22Rv1 (cell line): ENCODE data around the gene CIB4.

Experiments
- H3K27ac ChIP-seq: fragments of 450-650 bp; 2 replicates; pipeline ENCODE4 v1.5.1; 2017
- ZFX ChIP-seq: fragments of 450-650 bp; IDR thresholded peaks from 2 replicates; pipeline ENCODE4 v1.6.1; 2017; ENCODE audit warnings: antibody characterized with exemption, borderline replicate concordance
- TF ChIP-seq, protein P1 (sequence below): fragments of 450-650 bp; IDR thresholded peaks from 2 replicates; pipeline ENCODE4 v1.5.1; 2017; ENCODE audit warnings: mild to moderate bottlenecking

CIB4 gene

DNA sequence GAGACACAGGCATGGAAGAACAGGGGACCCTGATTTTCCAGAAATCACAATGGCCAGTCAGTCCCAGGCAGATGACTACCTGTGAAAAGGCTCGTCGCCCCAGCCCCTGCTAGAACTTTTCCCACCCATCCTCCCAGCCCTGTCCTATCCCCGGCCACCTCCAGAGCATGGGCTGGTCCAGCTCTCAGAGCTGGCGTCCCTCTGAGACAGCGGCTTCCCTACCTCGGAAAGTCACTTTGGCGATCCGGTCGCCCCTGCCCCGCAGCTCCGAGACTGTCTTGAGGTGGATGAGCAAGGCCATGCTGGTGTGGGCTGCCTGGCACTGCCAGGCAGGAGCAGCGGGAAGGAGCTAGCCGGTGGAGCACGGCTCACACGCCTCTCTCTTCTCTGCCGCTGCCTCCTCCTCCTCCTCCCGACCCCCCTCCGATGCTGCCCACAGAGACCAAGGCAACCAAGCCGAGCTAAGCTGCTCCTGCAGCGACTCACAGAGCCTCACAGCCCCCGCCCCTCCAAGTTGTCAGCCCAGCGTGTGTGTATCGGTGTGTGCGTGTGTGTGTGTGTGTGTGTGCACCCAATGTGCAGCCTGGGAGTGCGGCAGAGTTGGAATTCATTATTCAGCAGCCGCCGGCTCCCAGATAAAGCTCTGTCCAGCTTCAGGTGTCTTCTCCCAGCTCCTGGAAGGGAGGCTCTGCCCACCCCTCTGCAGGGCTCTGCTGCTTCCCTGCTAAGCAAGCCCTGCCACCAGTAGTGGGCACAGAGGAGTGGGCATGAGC is 82.7 kb downstream of the CIB4 start:
- no peak overlapping the region for H3K27ac ChIP-seq
- TF ChIP-seq ZFX = no peak
- TF ChIP-seq, protein P1, sequence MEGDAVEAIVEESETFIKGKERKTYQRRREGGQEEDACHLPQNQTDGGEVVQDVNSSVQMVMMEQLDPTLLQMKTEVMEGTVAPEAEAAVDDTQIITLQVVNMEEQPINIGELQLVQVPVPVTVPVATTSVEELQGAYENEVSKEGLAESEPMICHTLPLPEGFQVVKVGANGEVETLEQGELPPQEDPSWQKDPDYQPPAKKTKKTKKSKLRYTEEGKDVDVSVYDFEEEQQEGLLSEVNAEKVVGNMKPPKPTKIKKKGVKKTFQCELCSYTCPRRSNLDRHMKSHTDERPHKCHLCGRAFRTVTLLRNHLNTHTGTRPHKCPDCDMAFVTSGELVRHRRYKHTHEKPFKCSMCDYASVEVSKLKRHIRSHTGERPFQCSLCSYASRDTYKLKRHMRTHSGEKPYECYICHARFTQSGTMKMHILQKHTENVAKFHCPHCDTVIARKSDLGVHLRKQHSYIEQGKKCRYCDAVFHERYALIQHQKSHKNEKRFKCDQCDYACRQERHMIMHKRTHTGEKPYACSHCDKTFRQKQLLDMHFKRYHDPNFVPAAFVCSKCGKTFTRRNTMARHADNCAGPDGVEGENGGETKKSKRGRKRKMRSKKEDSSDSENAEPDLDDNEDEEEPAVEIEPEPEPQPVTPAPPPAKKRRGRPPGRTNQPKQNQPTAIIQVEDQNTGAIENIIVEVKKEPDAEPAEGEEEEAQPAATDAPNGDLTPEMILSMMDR = no peak

DNA sequence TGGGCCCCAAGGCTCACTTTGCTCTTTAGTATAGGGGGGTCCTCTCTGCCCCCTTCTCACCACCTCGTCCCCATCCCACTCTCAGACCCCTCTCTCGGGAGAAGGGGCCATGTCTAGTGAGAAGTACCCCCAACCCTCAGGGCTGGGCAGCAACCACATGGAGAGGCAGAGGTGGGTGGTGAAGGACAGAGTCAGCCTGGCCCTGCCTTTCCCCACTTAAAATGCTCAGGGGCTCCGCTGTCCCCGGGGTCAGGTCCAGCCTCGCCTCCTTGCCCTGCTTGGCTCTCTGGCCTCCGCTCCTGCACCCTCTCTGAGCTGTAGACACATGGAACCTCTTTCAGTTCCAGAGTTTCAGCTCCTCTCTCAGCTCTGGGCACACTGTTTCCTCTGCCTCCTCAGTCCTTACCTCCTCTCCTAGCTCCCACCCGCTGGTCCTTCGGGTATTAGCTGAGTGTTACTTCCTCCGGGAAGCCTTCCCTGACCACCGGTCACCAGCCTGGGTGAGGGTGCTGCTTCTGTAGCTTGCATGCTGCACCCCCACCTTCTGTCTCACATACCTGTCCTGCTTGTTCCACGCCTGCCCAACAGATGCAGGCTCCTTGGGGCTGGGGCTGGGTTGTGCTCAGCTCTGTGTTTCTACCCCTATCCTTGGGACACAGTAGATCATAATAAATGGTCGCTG is 83.8 kb downstream of the CIB4 start:
- no peak overlapping the region for H3K27ac ChIP-seq
- TF ChIP-seq, protein P1 = no peak
- TF ChIP-seq ZFX = no peak

DNA sequence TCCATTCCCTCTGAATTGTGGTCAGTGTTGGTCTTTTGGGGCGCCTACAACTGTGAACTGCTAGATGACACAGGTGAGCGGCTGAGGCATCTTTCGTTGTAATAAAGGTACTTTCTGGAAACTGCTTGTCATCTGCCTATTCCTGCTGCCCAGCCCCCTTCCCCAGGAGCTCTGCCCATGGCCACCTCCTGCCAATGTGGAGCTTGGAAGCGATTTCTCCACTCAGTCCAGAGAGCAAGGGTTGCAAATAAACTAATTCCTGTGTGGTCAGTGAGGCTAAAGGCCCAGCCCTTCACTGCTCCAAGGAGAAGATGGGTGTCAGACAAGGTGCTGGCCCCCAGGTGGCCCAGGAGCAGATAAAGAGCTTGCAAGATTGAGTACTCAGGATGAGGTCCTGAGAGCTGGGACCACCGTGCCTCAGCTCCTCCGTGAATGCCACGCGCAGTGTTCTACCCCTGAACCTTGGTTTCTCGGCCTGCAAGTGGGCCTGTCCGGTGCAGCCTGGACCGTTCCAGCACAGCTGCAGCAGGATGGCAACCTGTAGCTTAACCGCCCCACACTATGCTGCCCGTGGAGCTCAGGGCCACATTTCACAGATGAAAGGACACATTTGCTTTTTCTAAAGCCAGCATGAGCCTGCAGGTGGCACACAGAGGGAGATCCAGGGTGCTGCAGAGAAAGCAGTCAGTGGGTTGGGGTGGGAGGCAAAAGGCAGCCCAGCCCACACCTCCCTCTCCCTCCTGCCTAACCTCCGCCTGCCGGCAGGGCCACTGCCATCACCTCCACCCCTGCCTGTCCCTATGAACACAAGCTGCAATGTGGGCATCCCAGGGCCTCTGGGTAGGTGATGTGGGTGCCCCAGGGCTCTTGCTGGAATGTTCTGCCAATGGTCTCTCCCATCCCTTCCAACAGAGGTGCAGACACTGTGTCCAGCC is 84.6 kb downstream of the CIB4 start:
- no peak overlapping the region for H3K27ac ChIP-seq
- TF ChIP-seq ZFX = no peak

DNA sequence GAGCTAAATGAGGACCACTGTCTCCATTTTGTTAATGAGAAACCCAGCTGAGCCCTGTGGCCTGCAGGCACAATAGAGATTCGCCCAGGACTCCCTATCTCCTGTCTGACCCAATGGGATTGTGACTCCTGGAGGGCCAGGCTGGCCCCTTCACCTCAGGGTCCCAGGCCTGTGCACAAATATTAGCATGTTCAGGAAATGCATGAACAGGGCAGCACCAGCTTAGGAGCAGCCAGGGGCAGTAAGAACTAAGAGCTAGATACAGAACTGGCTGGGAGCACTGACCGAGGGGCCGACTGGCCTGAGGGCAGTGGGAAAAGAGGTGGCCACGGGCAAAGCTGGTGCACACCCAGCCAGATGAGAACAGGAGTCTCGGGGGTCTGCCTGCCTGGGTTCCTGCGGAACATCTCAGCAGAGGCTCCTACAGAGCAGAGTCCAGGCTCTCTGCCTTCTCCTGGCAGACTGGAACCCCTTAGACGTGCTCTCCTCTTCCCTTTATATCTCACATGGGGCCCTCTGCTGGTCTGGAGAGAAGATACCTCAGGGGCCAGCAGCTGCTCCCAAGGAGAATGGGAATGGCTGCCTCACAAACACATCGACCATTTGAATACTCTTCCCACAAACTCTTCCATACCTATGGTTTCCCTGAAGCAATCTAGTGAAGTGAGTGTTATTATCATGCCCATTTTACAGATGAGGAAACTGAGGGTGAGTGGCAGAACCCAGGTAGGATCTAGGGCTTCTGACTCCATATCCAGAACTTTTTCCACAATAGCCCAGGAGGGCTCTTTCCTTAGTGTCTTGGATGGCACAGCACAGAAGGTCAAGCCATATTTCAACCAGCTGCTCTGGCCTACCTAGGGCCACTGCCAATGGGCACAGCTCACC is 85.7 kb downstream of the CIB4 start:
- H3K27ac ChIP-seq = no peak overlapping the region
- TF ChIP-seq, protein P1 = peak; percentile 25
- no peak for TF ChIP-seq ZFX

DNA sequence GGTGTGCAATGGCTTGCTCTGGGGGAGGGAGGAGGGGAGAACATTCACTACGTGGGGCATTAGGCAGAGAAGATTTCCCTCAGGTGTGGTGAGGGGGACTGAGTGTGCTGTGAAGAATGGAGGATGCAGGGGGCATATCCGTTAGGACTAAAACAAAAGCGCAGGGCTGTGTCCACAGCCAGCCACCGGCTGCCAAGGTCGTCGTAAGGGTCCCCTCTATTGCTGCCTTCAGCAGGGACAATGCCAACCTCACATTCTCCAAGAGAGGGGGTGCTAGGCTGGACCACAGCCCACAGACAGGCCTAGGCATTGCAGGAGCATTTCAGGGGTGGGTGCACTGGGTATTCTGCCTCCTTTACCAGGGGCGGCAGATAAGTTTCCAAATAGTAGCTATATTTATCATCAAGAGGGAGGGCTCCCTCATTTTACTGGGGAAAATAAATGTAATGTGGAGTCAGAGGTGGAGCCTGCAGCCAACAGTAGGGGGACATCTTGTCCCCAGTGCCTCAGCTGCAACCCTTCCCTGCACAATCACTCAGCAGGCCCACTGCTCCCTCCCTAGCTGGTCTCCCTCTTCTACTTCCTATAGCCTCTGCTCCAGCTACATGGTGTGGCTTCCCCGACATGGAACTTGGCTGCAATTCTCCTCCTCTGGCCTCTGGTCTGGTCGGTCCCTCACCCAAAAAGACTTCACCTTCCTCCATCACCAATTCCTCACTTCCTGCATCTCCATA is 88.4 kb downstream of the CIB4 start:
- no peak for TF ChIP-seq ZFX
- TF ChIP-seq, protein P1 = no peak
- H3K27ac ChIP-seq = no peak overlapping the region

DNA sequence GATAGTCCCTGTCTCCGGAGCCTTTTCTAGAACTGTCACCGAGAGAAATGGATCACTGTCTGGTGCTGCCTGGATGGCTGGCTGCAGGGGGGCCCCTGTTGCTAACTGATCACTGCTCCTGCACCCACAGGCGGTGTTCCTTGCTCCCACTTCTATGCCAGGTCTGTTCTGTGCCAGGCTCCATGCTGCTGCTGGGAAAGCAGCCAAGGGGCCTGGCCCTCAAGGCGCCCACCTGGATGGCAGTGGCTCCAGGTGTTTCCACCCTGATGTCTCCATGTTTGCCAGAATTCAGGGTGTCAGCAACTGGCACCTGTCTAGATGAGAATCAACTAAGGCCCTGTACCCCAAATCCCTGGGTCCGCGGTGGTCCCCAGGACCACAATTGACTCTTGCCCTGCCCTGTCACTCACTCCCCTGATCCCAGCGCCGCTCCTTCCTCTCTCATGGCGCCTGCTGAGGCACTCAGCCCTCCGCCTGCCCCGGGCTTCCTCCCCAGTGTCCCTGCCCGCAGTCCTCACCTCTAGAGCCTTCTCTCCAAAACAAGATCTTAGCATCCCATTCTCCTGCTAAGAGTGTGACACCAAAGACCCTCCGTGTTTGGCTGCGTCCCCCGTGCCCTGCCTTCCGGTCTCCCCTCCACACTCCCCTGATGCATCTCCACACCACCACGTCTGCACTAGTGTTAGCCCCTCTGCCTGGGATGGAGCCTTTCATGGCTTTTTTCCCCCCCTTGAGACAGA is 90.7 kb downstream of the CIB4 start:
- no peak for TF ChIP-seq ZFX
- TF ChIP-seq, protein P1 = no peak
- H3K27ac ChIP-seq = no peak overlapping the region
